ENCODE measurements around the gene C2orf92.

The C2orf92 gene

GRCh38 chr2:97656905-97657587, 12.5 kb upstream of the C2orf92 start:
- TF ChIP-seq CTCF (conservative IDR thresholded peaks at IDR 0.05; ENCODE audit: low read depth, low read length) = no peak
- no peak overlapping the region for H3K4me3 ChIP-seq (ENCODE audit: low read length)
- no peak for DNase-seq (ENCODE audit: low read depth)

- no peak for TF ChIP-seq CTCF (conservative IDR thresholded peaks at IDR 0.05; ENCODE audit: low read depth, low read length)
- H3K4me3 ChIP-seq (ENCODE audit: low read length) = no peak overlapping the region
- DNase-seq (ENCODE audit: low read depth) = no peak
Measured at GRCh38 chr2:97657986-97658690, 11.4 kb upstream of the C2orf92 start.

- TF ChIP-seq CTCF (conservative IDR thresholded peaks at IDR 0.05; ENCODE audit: low read depth, low read length) = no peak
- no peak for DNase-seq (ENCODE audit: low read depth)
- H3K4me3 ChIP-seq (ENCODE audit: low read length) = no peak overlapping the region
Measured at GRCh38 chr2:97658691-97659157, 10.8 kb upstream of the C2orf92 start.

DNA sequence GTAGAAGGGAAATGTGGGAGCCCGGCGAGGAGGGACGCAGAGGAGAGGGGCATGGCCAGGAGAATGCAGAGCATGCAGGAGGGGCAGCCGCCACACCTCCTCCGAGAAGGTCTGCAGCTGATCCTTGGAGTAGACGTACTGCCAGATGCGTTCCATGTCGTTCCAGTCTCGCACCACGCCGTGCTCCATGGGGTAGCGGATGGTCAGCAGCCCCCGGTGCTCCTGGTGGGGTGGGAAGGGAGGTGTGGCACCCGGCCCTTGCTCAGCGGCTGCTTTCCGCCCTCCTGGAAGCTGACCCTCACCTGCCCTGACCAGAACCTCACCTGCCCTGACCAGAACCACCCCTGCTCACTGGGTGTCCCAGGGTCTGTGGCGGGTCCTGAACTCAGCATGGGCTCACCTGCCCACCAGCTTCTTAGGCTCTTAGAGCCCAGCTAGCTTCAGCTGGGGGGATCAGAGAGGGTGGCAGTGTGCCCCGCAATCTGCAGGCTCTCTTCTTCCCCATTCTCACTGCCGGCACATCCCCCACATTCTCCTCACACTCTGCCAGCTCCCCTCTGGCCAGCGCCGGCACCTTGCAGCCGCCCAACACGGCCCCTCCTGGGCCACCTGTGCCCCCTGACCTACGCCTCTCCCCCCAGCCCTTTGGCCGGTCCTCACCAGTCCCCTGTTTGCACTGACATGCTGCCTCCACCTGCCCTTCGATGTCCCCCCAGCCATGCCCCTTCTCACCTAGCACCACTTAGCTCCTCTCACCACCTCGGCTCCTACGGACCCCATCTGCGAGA, 10.1 kb upstream of the C2orf92 start:
- DNase-seq (ENCODE audit: low read depth) = no peak
- no peak for TF ChIP-seq CTCF (conservative IDR thresholded peaks at IDR 0.05; ENCODE audit: low read depth, low read length)

DNA sequence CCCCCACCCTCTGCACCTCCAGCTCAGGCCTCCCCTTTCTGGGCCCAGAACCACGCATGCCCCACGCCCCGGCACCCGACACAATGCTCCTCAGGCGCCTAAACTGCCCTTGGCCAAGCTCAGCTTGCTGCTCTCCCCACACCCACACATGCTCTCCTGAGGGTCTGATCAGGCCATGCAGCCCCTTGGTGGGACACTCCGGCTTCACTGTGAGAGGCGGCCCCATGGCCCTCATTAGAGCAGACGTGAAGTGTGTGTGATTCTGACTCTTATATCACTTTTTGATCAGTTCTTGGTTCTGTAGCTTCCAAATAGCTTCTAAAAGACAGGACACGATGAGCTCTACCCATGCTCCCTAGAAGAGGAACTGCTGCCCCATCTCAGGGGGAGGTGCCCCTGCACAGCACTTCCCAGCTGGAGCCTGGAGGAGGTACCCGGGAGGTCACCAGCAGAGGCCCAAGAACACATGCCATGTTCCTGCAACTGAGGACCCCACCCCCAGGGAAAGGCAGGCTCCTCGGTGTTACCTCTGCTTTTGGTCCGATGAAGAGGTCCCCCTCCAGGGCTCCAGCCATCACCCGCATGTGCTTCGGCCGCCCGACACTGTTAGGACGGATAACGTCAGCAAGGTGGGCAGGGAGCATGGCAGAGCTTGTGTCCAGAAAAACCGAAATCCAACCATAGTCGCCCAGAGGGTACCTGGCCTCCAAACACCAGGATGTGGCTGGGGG, 9.3 kb upstream of the C2orf92 start:
- no peak for DNase-seq (ENCODE audit: low read depth)
- no peak overlapping the region for H3K4me3 ChIP-seq (ENCODE audit: low read length)
- no peak for TF ChIP-seq CTCF (conservative IDR thresholded peaks at IDR 0.05; ENCODE audit: low read depth, low read length)

More for the DNA sequence above, 10.1 kb upstream of the C2orf92 start:
- no peak overlapping the region for H3K4me3 ChIP-seq (ENCODE audit: low read length)

GRCh38 chr2:97660775-97661389, 8.6 kb upstream of the C2orf92 start:
- H3K4me3 ChIP-seq (ENCODE audit: low read length) = no peak overlapping the region
- TF ChIP-seq CTCF (conservative IDR thresholded peaks at IDR 0.05; ENCODE audit: low read depth, low read length) = no peak
- no peak for DNase-seq (ENCODE audit: low read depth)
